Heart left ventricle (tissue), 13 donors: Measurements from ENCODE around the gene MELK.

Experiments used
- POLR2A ChIP-seq, 2 donors: fragments of 450-650 bp; IDR thresholded peaks; one replicate each; pipeline ENCODE4 v1.6.1; 2017; ENCODE audit warnings: antibody characterized with exemption in 2 of 2, mild to moderate bottlenecking in 2 of 2, moderate library complexity in 2 of 2
- TF ChIP-seq, protein P1 (sequence below), 12 donors: fragments of 200-600 bp; sonication (generic) in 4 of 12; IDR thresholded peaks; one replicate each; pipeline versions ENCODE4 v1.5.0 to v1.8.0; 2018 to 2022; ENCODE audit warnings: antibody characterized with exemption in 12 of 12, mild to moderate bottlenecking in 5 of 12
- donor health status: ischemic (EF 13 %, LVEDD 7.1; RV severe dilation, severe dysfunction).
- donor health status: DM: no; HTN: yes; CAD: no.
- donor health status: DM: no; HTN: no; CAD: no.
- donor health status: ischemic (EF 25% LVEDD 6.9; RV normal size, moderate dysfunction).
- donor health status: ischemic (EF 25% LVEDD 5.7; RV mildly dilated, moderate dysfunction).
- donor health status: ischemic (EF 35%, LVEDD 5.7; RV mildly dilated, moderate dysfunction).
- donor health status: nonischemic (EF 11% LVEDD 7.7; RV severe dilation, severe dysfunction).
- donor health status: DM: yes; HTN: yes; CAD: no.
- donor health status: PGD.
- donor health status: ischemic (EF 29% LVEDD 5.4; RV normal size, mild dysfunction).
- donor health status: nonischemic (EF 23%, LVEDD 6.1; RV moderate dilation, normal function).

GRCh38 chr9:36659500-36659899 lies 86.8 kb downstream of the MELK start:
- TF ChIP-seq, protein P1, sequence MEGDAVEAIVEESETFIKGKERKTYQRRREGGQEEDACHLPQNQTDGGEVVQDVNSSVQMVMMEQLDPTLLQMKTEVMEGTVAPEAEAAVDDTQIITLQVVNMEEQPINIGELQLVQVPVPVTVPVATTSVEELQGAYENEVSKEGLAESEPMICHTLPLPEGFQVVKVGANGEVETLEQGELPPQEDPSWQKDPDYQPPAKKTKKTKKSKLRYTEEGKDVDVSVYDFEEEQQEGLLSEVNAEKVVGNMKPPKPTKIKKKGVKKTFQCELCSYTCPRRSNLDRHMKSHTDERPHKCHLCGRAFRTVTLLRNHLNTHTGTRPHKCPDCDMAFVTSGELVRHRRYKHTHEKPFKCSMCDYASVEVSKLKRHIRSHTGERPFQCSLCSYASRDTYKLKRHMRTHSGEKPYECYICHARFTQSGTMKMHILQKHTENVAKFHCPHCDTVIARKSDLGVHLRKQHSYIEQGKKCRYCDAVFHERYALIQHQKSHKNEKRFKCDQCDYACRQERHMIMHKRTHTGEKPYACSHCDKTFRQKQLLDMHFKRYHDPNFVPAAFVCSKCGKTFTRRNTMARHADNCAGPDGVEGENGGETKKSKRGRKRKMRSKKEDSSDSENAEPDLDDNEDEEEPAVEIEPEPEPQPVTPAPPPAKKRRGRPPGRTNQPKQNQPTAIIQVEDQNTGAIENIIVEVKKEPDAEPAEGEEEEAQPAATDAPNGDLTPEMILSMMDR (IDR thresholded peaks at IDR 0.05) = no peak
- TF ChIP-seq POLR2A (IDR thresholded peaks at IDR 0.05) = no peak
